DOHH2 (cell line): ENCODE measurements around the gene TANGO2.

ENCODE experiments used
- CTCF ChIP-seq: fragments of 200-600 bp; sonication (generic); IDR thresholded peaks from one replicate; pipeline ENCODE4 v1.5.1; 2014; ENCODE audit warnings: antibody characterized with exemption, mild to moderate bottlenecking, low read depth, low read length; ENCODE audit not compliant: poor library complexity, severe bottlenecking
- EZH2phosphoT487 ChIP-seq: fragments of 200-600 bp; sonication (generic); IDR thresholded peaks from 2 replicates; pipeline ENCODE4 v1.6.1; 2017; ENCODE audit warnings: borderline replicate concordance, mild to moderate bottlenecking, antibody characterized with exemption, low read length, moderate library complexity, mixed read lengths

- no peak for TF ChIP-seq CTCF
- TF ChIP-seq EZH2phosphoT487: no peak
These were observed 45.8 kb upstream of the TANGO2 start for GRCh38 chr22:19974935-19975706.
